HepG2 (cell line): ENCODE results near the gene GPSM1. TPM values are rescaled to one million over a fixed set of nuclear protein-coding genes. Genes with fewer than 3 reads are reported as not detected.

Source experiments
- GMEB2 ChIP-seq: IDR thresholded peaks from 2 replicates; pipeline ENCODE4 v1.6.1; 2016; ENCODE audit warnings: missing biosample characterization, missing genetic modification reagents, low read depth
- POGZ ChIP-seq: sonication (generic); formaldehyde crosslinking; IDR thresholded peaks from 2 replicates; pipeline ENCODE4 v1.4.0; 2020; ENCODE audit warnings: mild to moderate bottlenecking, missing genetic modification reagents
- SNRNP70 ChIP-seq: fragments of 200-400 bp; formaldehyde crosslinking; IDR thresholded peaks from 2 replicates; pipeline ENCODE4 v1.6.1; 2017; ENCODE audit warnings: mild to moderate bottlenecking, low read depth, low read length, moderate library complexity
- STAT6 ChIP-seq: sonication (generic); formaldehyde crosslinking; IDR thresholded peaks from 2 replicates; pipeline ENCODE4 v1.4.0; 2020; ENCODE audit warnings: missing genetic modification reagents, mild to moderate bottlenecking, borderline replicate concordance
- THAP7 ChIP-seq: sonication (generic); formaldehyde crosslinking; IDR thresholded peaks from 2 replicates; pipeline ENCODE4 v1.8.1; 2023; ENCODE audit warnings: mild to moderate bottlenecking, missing genetic modification reagents
- ZNF230 ChIP-seq: sonication (generic); formaldehyde crosslinking; IDR thresholded peaks from 2 replicates; pipeline ENCODE4 v1.4.0; 2020; ENCODE audit warnings: mild to moderate bottlenecking, missing genetic modification reagents
- ZNF317 ChIP-seq: sonication (generic); formaldehyde crosslinking; IDR thresholded peaks from 2 replicates; pipeline ENCODE4 v1.5.0; 2020; ENCODE audit warnings: mild to moderate bottlenecking, missing genetic modification reagents
- ZNF331 ChIP-seq: sonication (generic); formaldehyde crosslinking; IDR thresholded peaks from 2 replicates; pipeline ENCODE4 v1.4.0; 2020; ENCODE audit warnings: missing genetic modification reagents
- ZNF407 ChIP-seq: sonication (generic); formaldehyde crosslinking; IDR thresholded peaks from one replicate; pipeline ENCODE4 v1.5.1; 2020; ENCODE audit warnings: mild to moderate bottlenecking, missing genetic modification reagents; ENCODE audit errors: not compliant biosample characterization
- ZNF530 ChIP-seq: sonication (generic); formaldehyde crosslinking; IDR thresholded peaks from 2 replicates; pipeline ENCODE4 v1.5.0; 2020; ENCODE audit warnings: low read depth, mild to moderate bottlenecking, missing genetic modification reagents
- ZNF781 ChIP-seq: sonication (generic); formaldehyde crosslinking; IDR thresholded peaks from 2 replicates; pipeline ENCODE4 v1.5.1; 2020; ENCODE audit warnings: borderline replicate concordance, mild to moderate bottlenecking, missing genetic modification reagents; ENCODE audit errors: not compliant biosample characterization
- polyA plus RNA-seq, 8 experiments: library from polyadenylated mRNA; depleted of rRNA in 3 of 8; stranded (reverse) in 7 of 8; unstranded in 1 of 8; fragments of >200 nt; fragmentation: Illumina TruSeq in 4 of 8; extraction: Trizol in 4 of 8; gene quantifications; 2 replicates each; pipeline versions ENCODE4 v1.2.1 to v1.2.3, GENCODE V29; 2011 to 2016; ENCODE audit warnings: low read depth in 4 of 8, missing spikeins in 1 of 8, mixed read lengths in 1 of 8; ENCODE audit not compliant: insufficient read depth in 1 of 8
- total RNA-seq, 5 experiments: library from RNA; depleted of rRNA; stranded (reverse); fragments of >200 nt; fragmentation: Illumina TruSeq; extraction: Trizol; gene quantifications; 2 replicates each; pipeline ENCODE4 v1.2.3, GENCODE V29; 2016; ENCODE audit warnings: low read depth in 1 of 5

The GPSM1 gene
- total and polyA plus RNA-seq, 2 of the 13 experiments (the other 11 are each of a cell fraction or from before 2014, with no cell fraction given), result 1.0 to 2.4 TPM

- TF ChIP-seq THAP7 (CRISPR knock-in tag) (peak; percentile 64; the same call in 1 of the 2 replicates), GMEB2 (CRISPR knock-in tag) (no peak), ZNF331 (CRISPR knock-in tag) (peak; percentile 18; the same call in 1 of the 2 replicates), ZNF230 (CRISPR knock-in tag) (0 out of 2 replicates have a peak, but pooled peaks have one; percentile 18), ZNF530 (CRISPR knock-in tag) (peak; percentile 50; the same call in 1 of the 2 replicates), ZNF781 (CRISPR knock-in tag) (peak; percentile 50), ZNF407 (peak; percentile 21), ZNF317 (CRISPR knock-in tag) (peak; percentile 62), SNRNP70 (no peak), STAT6 (CRISPR knock-in tag) (no peak), POGZ (peak; percentile 37; the same call in 1 of the 2 replicates)
These were observed 18.2 kb downstream of the GPSM1 start (continued) for GRCh38 chr9:136345281-136346156.
